Activated CD4-positive, alpha-beta T cell treated with anti-CD3 and anti-CD28 coated beads, Interleukin-2, Interleukin-4, amounts not matched to agents 100 ng/mL and 50 ng/mL, durations not matched to agents 16 hours and 8 hours (primary cell): Measurements from ENCODE around the gene SRPRA.
"Not testable (repeated sequence)": the region's sequence is repeated elsewhere in the genome, so short reads cannot be mapped to it uniquely, and the experiment has no call there.

ENCODE experiments used
- DNase-seq: peaks from one replicate; pipeline ENCODE4 v3.0.0-alpha.2; 2020; ENCODE audit warnings: low spot score

The SRPRA gene

GRCh38 chr11:126268708-126269579 is at the start of gene SRPRA, which contains the start of gene FOXRED1:
Gene SRPRA, minus strand, starts transcription at chr11:126268895. Its CDS starts 91 bp downstream, at chr11:126268804.
Gene FOXRED1, plus strand, starts transcription at chr11:126269154. Its CDS starts 53 bp downstream, at chr11:126269207.
- DNase-seq: peak; percentile 100

- no peak for DNase-seq
Measured at GRCh38 chr11:126317756-126318573, 49.3 kb upstream of the SRPRA start.

- peak; percentile 37 for DNase-seq
Measured at GRCh38 chr11:126317432-126317755, 48.7 kb upstream of the SRPRA start.

GRCh38 chr11:126313826-126314225 is 45.1 kb upstream of the SRPRA start:
- no peak for DNase-seq

GRCh38 chr11:126312961-126313360 is 44.3 kb upstream of the SRPRA start:
- DNase-seq: no peak

- no peak for DNase-seq
Measured at GRCh38 chr11:126311401-126312291, 43.0 kb upstream of the SRPRA start.

GRCh38 chr11:126310992-126311310 is 42.3 kb upstream of the SRPRA start:
- no peak for DNase-seq

GRCh38 chr11:126310200-126310991 is 41.7 kb upstream of the SRPRA start:
- peak; percentile 62 for DNase-seq

- not testable (repeated sequence) for DNase-seq
Measured at GRCh38 chr11:126308771-126309170, 40.1 kb upstream of the SRPRA start.

- no peak for DNase-seq
Measured at GRCh38 chr11:126308271-126308671, 39.6 kb upstream of the SRPRA start.

- peak; percentile 36 for DNase-seq
Measured at GRCh38 chr11:126307706-126308105, 39.0 kb upstream of the SRPRA start.

- peak; percentile 39 for DNase-seq
Measured at GRCh38 chr11:126305699-126306098, 37.0 kb upstream of the SRPRA start.

GRCh38 chr11:126304457-126305075 is 35.9 kb upstream of the SRPRA start:
- DNase-seq: no peak

GRCh38 chr11:126303623-126304456 is 35.1 kb upstream of the SRPRA start, which contains the start of gene DCPS:
Gene DCPS, plus strand, starts transcription at chr11:126304060. Its CDS starts 21 bp downstream, at chr11:126304081.
- peak; percentile 89 for DNase-seq

- DNase-seq: no peak
Measured at GRCh38 chr11:126297004-126297403, 28.3 kb upstream of the SRPRA start.

GRCh38 chr11:126293726-126294125 is 25.0 kb upstream of the SRPRA start:
- no peak for DNase-seq

GRCh38 chr11:126290887-126291286 is 22.2 kb upstream of the SRPRA start:
- no peak for DNase-seq

GRCh38 chr11:126288237-126288636 is 19.5 kb upstream of the SRPRA start:
- DNase-seq: no peak

- DNase-seq: peak; percentile 68
Measured at GRCh38 chr11:126284829-126285228, 16.1 kb upstream of the SRPRA start.
